GM12873 (cell line): Measurements from ENCODE around the gene TBC1D9B.

Experiments
- CTCF ChIP-seq: IDR thresholded peaks from 2 replicates; pipeline ENCODE4 v1.5.1; 2012; ENCODE audit warnings: low read depth, mild to moderate bottlenecking, moderate library complexity, low read length, control low read depth; ENCODE audit not compliant: insufficient read depth; ENCODE audit errors: missing control alignments

TBC1D9B gene

GRCh38 chr5:179882338-179882737 lies 25.4 kb downstream of the TBC1D9B start:
- no peak for TF ChIP-seq CTCF

- TF ChIP-seq CTCF, result no peak
Measured at GRCh38 chr5:179880848-179881590, 26.7 kb downstream of the TBC1D9B start.

GRCh38 chr5:179880066-179880650 lies 27.5 kb downstream of the TBC1D9B start:
- no peak for TF ChIP-seq CTCF

- TF ChIP-seq CTCF, result no peak
Measured at GRCh38 chr5:179879690-179880010, 28.0 kb downstream of the TBC1D9B start.

GRCh38 chr5:179879003-179879689 lies 28.6 kb downstream of the TBC1D9B start:
- TF ChIP-seq CTCF, result no peak

- TF ChIP-seq CTCF, result no peak
Measured at GRCh38 chr5:179878222-179879002, 29.3 kb downstream of the TBC1D9B start.

- TF ChIP-seq CTCF, result no peak
Measured at GRCh38 chr5:179876610-179876952, 31.1 kb downstream of the TBC1D9B start.
